PFSK-1 (cell line): ENCODE measurements around the gene KAT7.

Source experiments
- FOXP2 ChIP-seq: optimal IDR thresholded peaks from 2 replicates; pipeline ENCODE3; 2011; ENCODE audit warnings: borderline replicate concordance, control low read depth, inconsistent platforms; ENCODE audit not compliant: insufficient read depth; ENCODE audit errors: extremely low read length, extremely low read depth
- POLR2AphosphoS5 ChIP-seq: IDR thresholded peaks from 2 replicates; pipeline ENCODE4 v1.6.1; 2012; ENCODE audit warnings: low read depth, mild to moderate bottlenecking, control low read depth, low read length, moderate library complexity
- REST ChIP-seq, 2 experiments: IDR thresholded peaks; 2 replicates each; pipeline versions ENCODE4 v1.6.1 to v1.8.0; 2011 to 2012; ENCODE audit warnings: low read depth in 2 of 2, low read length in 2 of 2, control low read depth in 1 of 2, inconsistent platforms in 1 of 2, mild to moderate bottlenecking in 1 of 2, moderate library complexity in 1 of 2; ENCODE audit not compliant: insufficient read depth in 1 of 2
- SIN3A ChIP-seq: IDR thresholded peaks from 2 replicates; pipeline ENCODE4 v1.6.1; 2012; ENCODE audit warnings: mild to moderate bottlenecking, low read length, moderate library complexity, borderline replicate concordance; ENCODE audit not compliant: insufficient read depth
- TAF1 ChIP-seq: IDR thresholded peaks from 2 replicates; pipeline ENCODE4 v1.6.1; 2012; ENCODE audit warnings: low read length, control low read depth, borderline replicate concordance; ENCODE audit not compliant: insufficient read depth

KAT7 gene

GRCh38 chr17:49881054-49881402 lies 92.5 kb downstream of the KAT7 start:
- TF ChIP-seq REST (IDR thresholded peaks at IDR 0.05; ENCODE audit: insufficient read depth in 1 of 2, low read depth in 2 of 2, low read length in 2 of 2) (no peak), TAF1 (no peak), FOXP2 (no peak), POLR2AphosphoS5 (no peak), SIN3A (no peak)

- TF ChIP-seq REST (IDR thresholded peaks at IDR 0.05; ENCODE audit: insufficient read depth in 1 of 2, low read depth in 2 of 2, low read length in 2 of 2) (no peak), POLR2AphosphoS5 (no peak), TAF1 (no peak), SIN3A (no peak), FOXP2 (no peak)
Observed at GRCh38 chr17:49882434-49882833, 94.0 kb downstream of the KAT7 start.
